Suprapubic skin (tissue), 4 donors: Measurements from ENCODE around the gene KRTAP5-11. TPM values are rescaled to one million over a fixed set of nuclear protein-coding genes. Genes with fewer than 3 reads are reported as not detected.

ENCODE experiments used
- DNase-seq, 2 donors: peaks; one replicate each; pipeline ENCODE4 v3.0.0-alpha.2; 2019; ENCODE audit warnings: low spot score in 2 of 2
- H3K27ac ChIP-seq: fragments of 200-600 bp; sonication (generic); one replicate; pipeline ENCODE4 v1.5.1; 2019
- H3K27me3 ChIP-seq: fragments of 200-600 bp; sonication (generic); one replicate; pipeline ENCODE4 v1.5.1; 2019
- H3K36me3 ChIP-seq: fragments of 200-600 bp; sonication (generic); one replicate; pipeline ENCODE4 v1.5.1; 2019
- H3K4me1 ChIP-seq: fragments of 200-600 bp; sonication (generic); one replicate; pipeline ENCODE4 v1.5.1; 2019
- H3K4me3 ChIP-seq: fragments of 200-600 bp; sonication (generic); one replicate; pipeline ENCODE4 v1.5.1; 2019; ENCODE audit warnings: mild to moderate bottlenecking
- H3K9me3 ChIP-seq: fragments of 200-600 bp; sonication (generic); one replicate; pipeline ENCODE4 v1.5.1; 2019
- CTCF ChIP-seq, 2 donors: fragments of 200-600 bp in 1 of 2; fragments of 450-650 bp in 1 of 2; sonication (generic) in 1 of 2; IDR thresholded peaks; one replicate each; pipeline ENCODE4 v1.5.1; 2016 to 2019; ENCODE audit warnings: antibody characterized with exemption in 2 of 2, mild to moderate bottlenecking in 1 of 2, moderate library complexity in 1 of 2
- EP300 ChIP-seq: sonication (generic); formaldehyde crosslinking; IDR thresholded peaks from one replicate; pipeline ENCODE4 v1.6.1; 2017; ENCODE audit warnings: antibody characterized with exemption
- POLR2A ChIP-seq, 2 donors: fragments of 450-650 bp; IDR thresholded peaks; one replicate each; pipeline ENCODE4 v1.6.1; 2017; ENCODE audit warnings: antibody characterized with exemption in 2 of 2, mild to moderate bottlenecking in 2 of 2, moderate library complexity in 2 of 2
- POLR2AphosphoS5 ChIP-seq, 3 donors: sonication (generic); formaldehyde crosslinking; IDR thresholded peaks; one replicate each; pipeline ENCODE4 v1.6.1; 2017; ENCODE audit warnings: antibody characterized with exemption in 3 of 3
- WGBS: methylation state at CpG from one replicate; pipeline ENCODE4 v1.1.5; 2018; 5-methylcytosine and 5-hydroxymethylcytosine counted together
- total RNA-seq, 4 donors: library from RNA; depleted of rRNA; stranded (reverse); fragments of >200 nt; gene quantifications; one replicate each; pipeline ENCODE4 v1.1.0, GENCODE V29; 2016

Gene KRTAP5-11
- total RNA-seq, 4 donors from 2014 or later, result 0.68 to 7.3 (median 1.7) TPM; not detected in 1

GRCh38 chr11:71551711-71552110 is 31.0 kb downstream of the KRTAP5-11 start:
- H3K4me1 ChIP-seq, result no peaks in the 10 kb centered on the region
- H3K9me3 ChIP-seq, result no peaks in the 10 kb centered on the region
- TF ChIP-seq POLR2AphosphoS5 (IDR thresholded peaks at IDR 0.05), result no peak
- TF ChIP-seq EP300, result no peak
- no peak for TF ChIP-seq CTCF (IDR thresholded peaks at IDR 0.05)
- no peak for TF ChIP-seq POLR2A (IDR thresholded peaks at IDR 0.05)
- H3K36me3 ChIP-seq, result no peaks in the 10 kb centered on the region
- H3K27ac ChIP-seq, result no peak overlapping the region
- H3K4me3 ChIP-seq, result no peak overlapping the region
- DNase-seq, result no peak
- WGBS, result 97% methylated on average over 1 of the region's 1 CpG
- H3K27me3 ChIP-seq, result peaks cover 8% of the 10 kb centered on the region

GRCh38 chr11:71548716-71549151 is 33.9 kb downstream of the KRTAP5-11 start:
- no peak for TF ChIP-seq POLR2A (IDR thresholded peaks at IDR 0.05)
- TF ChIP-seq EP300, result no peak
- no peak for TF ChIP-seq POLR2AphosphoS5 (IDR thresholded peaks at IDR 0.05)
- TF ChIP-seq CTCF (IDR thresholded peaks at IDR 0.05), result no peak
- H3K4me3 ChIP-seq, result no peak overlapping the region
- H3K9me3 ChIP-seq, result no peaks in the 10 kb centered on the region
- no peaks in the 10 kb centered on the region for H3K36me3 ChIP-seq
- 80% methylated on average over 1 of the region's 5 CpGs for WGBS
- DNase-seq, result no peak
- H3K27ac ChIP-seq, result no peak overlapping the region
- H3K4me1 ChIP-seq, result no peaks in the 10 kb centered on the region
- H3K27me3 ChIP-seq, result peaks cover 4% of the 10 kb centered on the region

GRCh38 chr11:71548120-71548519 is 34.6 kb downstream of the KRTAP5-11 start, which contains the start of gene KRTAP5-9:
KRTAP5-9 (plus strand) TSS chr11:71548420; CDS start chr11:71548658, 238 bp downstream.
- no peak within 1 kb of the TSS for H3K4me3 ChIP-seq
- H3K36me3 ChIP-seq, result no peaks in the 10 kb centered on the region
- H3K9me3 ChIP-seq, result no peaks in the 10 kb centered on the region
- WGBS, result 76% methylated on average over 5 of the region's 5 CpGs
- TF ChIP-seq POLR2A (IDR thresholded peaks at IDR 0.05) (no peak), CTCF (IDR thresholded peaks at IDR 0.05) (no peak), POLR2AphosphoS5 (IDR thresholded peaks at IDR 0.05) (no peak), EP300 (no peak)
- H3K27me3 ChIP-seq, result peaks cover 4% of the 10 kb centered on the region
- DNase-seq, result no peak
- no peak within 1 kb of the TSS for H3K27ac ChIP-seq
- H3K4me1 ChIP-seq, result no peaks in the 10 kb centered on the region

- Histone ChIP-seq H3K27ac (no peak overlapping the region), H3K9me3 (no peaks in the 10 kb centered on the region), H3K27me3 (peaks cover 4% of the 10 kb centered on the region), H3K36me3 (no peaks in the 10 kb centered on the region), H3K4me3 (no peak overlapping the region), H3K4me1 (no peaks in the 10 kb centered on the region)
- TF ChIP-seq CTCF (IDR thresholded peaks at IDR 0.05) (no peak), EP300 (no peak), POLR2AphosphoS5 (IDR thresholded peaks at IDR 0.05) (no peak), POLR2A (IDR thresholded peaks at IDR 0.05) (no peak)
- DNase-seq, result no peak
- WGBS, result 86% methylated on average over 10 of the region's 12 CpGs
Observed at GRCh38 chr11:71545405-71545966, 37.2 kb downstream of the KRTAP5-11 start.

- no peak for DNase-seq
- Histone ChIP-seq H3K27ac (no peak overlapping the region), H3K9me3 (no peaks in the 10 kb centered on the region), H3K36me3 (no peaks in the 10 kb centered on the region), H3K4me1 (no peaks in the 10 kb centered on the region), H3K4me3 (no peak overlapping the region), H3K27me3 (peaks cover 4% of the 10 kb centered on the region)
- TF ChIP-seq POLR2A (IDR thresholded peaks at IDR 0.05), result no peak
- TF ChIP-seq EP300, result no peak
- TF ChIP-seq CTCF (IDR thresholded peaks at IDR 0.05), result no peak
- no peak for TF ChIP-seq POLR2AphosphoS5 (IDR thresholded peaks at IDR 0.05)
- WGBS, result 91% methylated on average over 6 of the region's 6 CpGs
Observed at GRCh38 chr11:71544525-71545214, 38.0 kb downstream of the KRTAP5-11 start.
